Body of pancreas (tissue), 4 donors: ENCODE results near the gene OR51G1.

ENCODE experiments used
- POLR2A ChIP-seq, 3 donors: fragments of 450-650 bp; IDR thresholded peaks; one replicate each; pipeline ENCODE4 v1.6.1; 2016; ENCODE audit warnings: antibody characterized with exemption in 3 of 3, mild to moderate bottlenecking in 2 of 3
- TF ChIP-seq, protein P1 (sequence below), 7 experiments: fragments of 450-650 bp in 4 of 7; fragments of 200-600 bp in 3 of 7; sonication (generic) in 3 of 7; IDR thresholded peaks; one replicate each; pipeline ENCODE4 v1.5.1; 2016 to 2019; ENCODE audit warnings: antibody characterized with exemption in 7 of 7

DNA sequence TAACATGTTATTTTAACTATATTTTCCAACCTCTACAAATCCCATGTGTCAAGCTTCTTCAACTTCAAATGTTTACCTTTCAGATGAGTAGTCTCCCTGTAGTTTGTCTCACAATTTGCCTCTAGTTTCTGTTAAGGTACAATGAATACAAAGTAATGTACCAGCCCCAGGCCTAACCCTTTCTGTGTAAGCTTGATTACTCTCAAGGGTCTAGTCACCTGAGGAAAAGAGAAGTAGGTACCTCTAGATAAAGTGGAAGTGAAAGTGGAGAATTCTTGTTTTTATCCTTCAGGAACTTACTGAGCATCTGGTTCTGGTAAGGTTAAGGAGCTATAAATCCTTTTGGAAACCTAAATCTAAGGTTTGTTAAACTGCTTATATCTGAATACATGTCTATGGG, 20.7 kb downstream of the OR51G1 start, which contains the start of gene OR51A7:
- TF ChIP-seq POLR2A (IDR thresholded peaks at IDR 0.05), result no peak
- TF ChIP-seq, protein P1, sequence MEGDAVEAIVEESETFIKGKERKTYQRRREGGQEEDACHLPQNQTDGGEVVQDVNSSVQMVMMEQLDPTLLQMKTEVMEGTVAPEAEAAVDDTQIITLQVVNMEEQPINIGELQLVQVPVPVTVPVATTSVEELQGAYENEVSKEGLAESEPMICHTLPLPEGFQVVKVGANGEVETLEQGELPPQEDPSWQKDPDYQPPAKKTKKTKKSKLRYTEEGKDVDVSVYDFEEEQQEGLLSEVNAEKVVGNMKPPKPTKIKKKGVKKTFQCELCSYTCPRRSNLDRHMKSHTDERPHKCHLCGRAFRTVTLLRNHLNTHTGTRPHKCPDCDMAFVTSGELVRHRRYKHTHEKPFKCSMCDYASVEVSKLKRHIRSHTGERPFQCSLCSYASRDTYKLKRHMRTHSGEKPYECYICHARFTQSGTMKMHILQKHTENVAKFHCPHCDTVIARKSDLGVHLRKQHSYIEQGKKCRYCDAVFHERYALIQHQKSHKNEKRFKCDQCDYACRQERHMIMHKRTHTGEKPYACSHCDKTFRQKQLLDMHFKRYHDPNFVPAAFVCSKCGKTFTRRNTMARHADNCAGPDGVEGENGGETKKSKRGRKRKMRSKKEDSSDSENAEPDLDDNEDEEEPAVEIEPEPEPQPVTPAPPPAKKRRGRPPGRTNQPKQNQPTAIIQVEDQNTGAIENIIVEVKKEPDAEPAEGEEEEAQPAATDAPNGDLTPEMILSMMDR (IDR thresholded peaks at IDR 0.05), result no peak
